Type B pancreatic cell (in vitro differentiated cells): Measurements from ENCODE around the gene KRTAP10-3. TPM values are rescaled to one million over a fixed set of nuclear protein-coding genes. Genes with fewer than 3 reads are reported as not detected.

ENCODE experiments used
- DNase-seq: peaks from one replicate; pipeline ENCODE4 v3.0.0; 2021; ENCODE audit warnings: mixed read lengths; ENCODE audit not compliant: unreplicated experiment; ENCODE audit errors: extremely low spot score
- H3K27ac Mint-ChIP-seq: 2 replicates; pipeline ENCODE4 v1.8.0; 2021; ENCODE audit warnings: mild to moderate bottlenecking, mixed read lengths
- H3K27me3 Mint-ChIP-seq: 2 replicates; pipeline ENCODE4 v1.8.0; 2021; ENCODE audit warnings: mixed read lengths
- H3K36me3 Mint-ChIP-seq: 2 replicates; pipeline ENCODE4 v1.8.0; 2021; ENCODE audit warnings: mixed read lengths
- H3K4me1 Mint-ChIP-seq: one replicate; pipeline ENCODE4 v1.8.0; 2021; ENCODE audit warnings: mixed read lengths; ENCODE audit not compliant: unreplicated experiment
- H3K4me3 Mint-ChIP-seq: 2 replicates; pipeline ENCODE4 v1.8.0; 2021; ENCODE audit warnings: mild to moderate bottlenecking, mixed read lengths
- H3K9me3 Mint-ChIP-seq: 2 replicates; pipeline ENCODE4 v1.8.0; 2021; ENCODE audit warnings: mixed read lengths
- total RNA-seq: library from RNA; stranded (reverse); gene quantifications from 2 replicates; pipeline ENCODE4 v1.2.1, GENCODE V29; 2021; ENCODE audit warnings: low replicate concordance
- TF ChIP-seq, protein P1 (sequence below): fragments of 200-600 bp; sonication (generic); conservative IDR thresholded peaks from 2 replicates; pipeline ENCODE4 v1.5.0; 2021; ENCODE audit warnings: antibody characterized with exemption, mild to moderate bottlenecking

Gene KRTAP10-3
- total RNA-seq, 1 donor from 2014 or later, result not detected

DNA sequence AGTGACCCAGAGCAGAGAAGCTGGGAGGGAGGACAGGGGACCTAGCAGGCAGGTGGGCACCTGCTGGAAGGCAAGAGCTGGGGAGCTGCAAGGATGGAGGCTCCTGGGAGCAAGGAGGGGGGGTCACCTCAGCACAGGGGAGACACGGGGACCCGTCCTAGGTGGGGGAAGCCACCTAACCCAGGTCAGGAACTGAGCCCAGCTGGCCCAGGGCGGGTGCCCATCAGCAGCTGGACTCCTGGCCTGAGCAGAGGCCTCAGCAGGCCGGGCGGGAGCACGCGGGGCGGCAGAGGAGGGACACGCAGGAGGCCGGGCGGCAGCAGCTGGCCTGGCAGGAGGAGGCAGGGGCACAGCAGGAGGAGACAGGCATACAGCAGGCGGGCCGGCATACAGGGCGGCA lies 19.5 kb downstream of the KRTAP10-3 start:
- Mint-ChIP-seq H3K27ac (no peak overlapping the region), H3K27me3 (no peaks in the 10 kb centered on the region), H3K36me3 (no peaks in the 10 kb centered on the region), H3K4me3 (no peak overlapping the region), H3K9me3 (no peaks in the 10 kb centered on the region), H3K4me1 (no peaks in the 10 kb centered on the region)
- TF ChIP-seq, protein P1, sequence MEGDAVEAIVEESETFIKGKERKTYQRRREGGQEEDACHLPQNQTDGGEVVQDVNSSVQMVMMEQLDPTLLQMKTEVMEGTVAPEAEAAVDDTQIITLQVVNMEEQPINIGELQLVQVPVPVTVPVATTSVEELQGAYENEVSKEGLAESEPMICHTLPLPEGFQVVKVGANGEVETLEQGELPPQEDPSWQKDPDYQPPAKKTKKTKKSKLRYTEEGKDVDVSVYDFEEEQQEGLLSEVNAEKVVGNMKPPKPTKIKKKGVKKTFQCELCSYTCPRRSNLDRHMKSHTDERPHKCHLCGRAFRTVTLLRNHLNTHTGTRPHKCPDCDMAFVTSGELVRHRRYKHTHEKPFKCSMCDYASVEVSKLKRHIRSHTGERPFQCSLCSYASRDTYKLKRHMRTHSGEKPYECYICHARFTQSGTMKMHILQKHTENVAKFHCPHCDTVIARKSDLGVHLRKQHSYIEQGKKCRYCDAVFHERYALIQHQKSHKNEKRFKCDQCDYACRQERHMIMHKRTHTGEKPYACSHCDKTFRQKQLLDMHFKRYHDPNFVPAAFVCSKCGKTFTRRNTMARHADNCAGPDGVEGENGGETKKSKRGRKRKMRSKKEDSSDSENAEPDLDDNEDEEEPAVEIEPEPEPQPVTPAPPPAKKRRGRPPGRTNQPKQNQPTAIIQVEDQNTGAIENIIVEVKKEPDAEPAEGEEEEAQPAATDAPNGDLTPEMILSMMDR, result no peak
- DNase-seq, result no peak

DNA sequence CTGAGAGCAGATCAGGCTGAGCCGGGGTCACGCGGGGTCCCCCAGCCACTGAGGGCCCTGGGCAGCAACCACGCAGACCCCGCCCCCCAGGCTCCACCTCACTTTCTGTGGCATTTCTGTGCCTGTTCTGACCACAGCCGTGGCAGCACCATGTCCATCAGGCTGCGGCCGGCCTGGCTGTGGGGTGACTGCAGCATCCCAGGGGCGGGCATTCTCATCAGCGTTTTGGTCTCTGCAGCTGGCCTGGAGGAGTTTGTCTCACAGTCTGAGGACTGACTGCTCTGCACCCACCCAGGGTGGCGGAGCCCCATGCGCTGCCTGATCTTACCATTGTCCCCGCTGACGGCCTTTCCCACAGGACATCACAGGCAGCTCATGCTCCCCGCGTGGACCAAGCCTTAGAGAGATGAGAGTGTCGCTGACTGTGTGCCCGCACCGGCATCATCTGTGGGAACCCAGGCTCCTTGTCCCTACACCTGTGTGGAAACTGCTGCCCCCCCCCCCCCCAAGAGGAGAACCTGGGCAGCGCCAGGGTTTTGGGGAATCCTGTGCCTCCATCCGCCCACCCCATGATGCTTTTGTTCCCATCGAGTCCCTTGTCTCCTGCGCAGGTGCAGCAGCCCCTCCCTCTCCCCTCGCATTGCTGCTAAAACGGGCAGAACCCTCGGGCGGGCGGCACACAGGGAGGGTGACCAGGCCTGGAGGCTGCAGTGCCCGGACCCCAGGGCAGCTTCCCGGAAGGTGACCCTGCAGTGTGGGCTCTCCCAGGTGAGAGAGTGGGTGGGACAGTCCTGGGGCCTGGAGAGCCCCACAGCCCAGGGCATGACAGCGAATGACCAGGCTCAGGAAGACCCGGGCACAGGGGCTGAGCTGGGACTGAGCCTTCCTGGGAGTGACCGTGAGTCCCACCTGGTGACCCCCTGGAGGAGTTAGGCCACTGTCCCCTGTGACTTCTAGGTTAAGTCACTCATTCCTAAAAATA lies 20.4 kb downstream of the KRTAP10-3 start:
- DNase-seq, result no peak
- Mint-ChIP-seq H3K36me3 (no peaks in the 10 kb centered on the region), H3K9me3 (no peaks in the 10 kb centered on the region), H3K4me3 (no peak overlapping the region), H3K27me3 (no peaks in the 10 kb centered on the region), H3K4me1 (no peaks in the 10 kb centered on the region), H3K27ac (no peak overlapping the region)
- TF ChIP-seq, protein P1, result no peak

DNA sequence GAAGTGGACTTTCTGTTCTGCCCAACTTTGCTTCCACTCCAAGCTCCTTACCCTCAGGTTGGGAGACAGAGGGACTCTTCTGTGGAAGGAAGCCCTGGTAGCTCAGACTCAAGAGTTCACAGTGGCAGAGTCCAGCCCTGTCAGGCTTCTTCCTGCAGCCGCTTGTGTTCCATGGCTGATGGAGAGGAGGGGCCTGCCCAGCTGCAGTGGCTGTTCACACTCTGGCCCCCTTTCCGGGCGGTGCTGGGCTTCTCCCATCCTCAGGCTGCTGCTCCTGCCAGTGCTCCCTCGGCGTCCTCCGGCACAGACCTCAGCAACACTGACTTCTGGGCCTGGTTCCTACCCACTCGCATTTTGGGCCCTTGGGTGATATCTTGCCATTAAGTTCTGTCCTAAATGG lies 22.6 kb downstream of the KRTAP10-3 start:
- no peak overlapping the region for H3K4me3 Mint-ChIP-seq
- TF ChIP-seq, protein P1, result no peak

DNA sequence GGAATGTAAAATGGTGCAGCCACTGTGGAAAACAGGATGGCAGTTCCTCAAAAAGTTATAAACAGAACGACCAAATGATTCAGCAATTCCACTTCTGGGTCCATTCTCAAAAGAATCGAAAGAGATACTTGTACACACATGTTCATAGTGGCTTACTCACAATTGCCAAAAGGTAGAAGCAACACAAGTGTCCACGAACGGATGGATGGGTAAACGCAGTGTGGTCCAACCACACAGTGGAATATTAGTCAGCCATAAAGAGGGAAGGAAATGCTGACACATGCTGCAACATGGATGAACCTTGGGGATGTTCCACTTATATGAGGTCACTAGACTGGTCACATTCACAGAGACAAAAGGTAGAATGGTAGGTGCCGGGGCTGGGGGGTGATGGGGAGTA lies 23.9 kb downstream of the KRTAP10-3 start:
- no peaks in the 10 kb centered on the region for H3K27me3 Mint-ChIP-seq
- H3K4me3 Mint-ChIP-seq, result no peak overlapping the region
- TF ChIP-seq, protein P1, result no peak
- no peaks in the 10 kb centered on the region for H3K9me3 Mint-ChIP-seq
- H3K27ac Mint-ChIP-seq, result no peak overlapping the region
- H3K36me3 Mint-ChIP-seq, result no peaks in the 10 kb centered on the region
- H3K4me1 Mint-ChIP-seq, result no peaks in the 10 kb centered on the region
- DNase-seq, result peak; percentile 31

More for the DNA sequence above, 22.6 kb downstream of the KRTAP10-3 start:
- H3K9me3 Mint-ChIP-seq, result no peaks in the 10 kb centered on the region
- peak; percentile 63 for DNase-seq
- no peaks in the 10 kb centered on the region for H3K27me3 Mint-ChIP-seq
- no peaks in the 10 kb centered on the region for H3K4me1 Mint-ChIP-seq
- H3K36me3 Mint-ChIP-seq, result no peaks in the 10 kb centered on the region
- no peak overlapping the region for H3K27ac Mint-ChIP-seq

DNA sequence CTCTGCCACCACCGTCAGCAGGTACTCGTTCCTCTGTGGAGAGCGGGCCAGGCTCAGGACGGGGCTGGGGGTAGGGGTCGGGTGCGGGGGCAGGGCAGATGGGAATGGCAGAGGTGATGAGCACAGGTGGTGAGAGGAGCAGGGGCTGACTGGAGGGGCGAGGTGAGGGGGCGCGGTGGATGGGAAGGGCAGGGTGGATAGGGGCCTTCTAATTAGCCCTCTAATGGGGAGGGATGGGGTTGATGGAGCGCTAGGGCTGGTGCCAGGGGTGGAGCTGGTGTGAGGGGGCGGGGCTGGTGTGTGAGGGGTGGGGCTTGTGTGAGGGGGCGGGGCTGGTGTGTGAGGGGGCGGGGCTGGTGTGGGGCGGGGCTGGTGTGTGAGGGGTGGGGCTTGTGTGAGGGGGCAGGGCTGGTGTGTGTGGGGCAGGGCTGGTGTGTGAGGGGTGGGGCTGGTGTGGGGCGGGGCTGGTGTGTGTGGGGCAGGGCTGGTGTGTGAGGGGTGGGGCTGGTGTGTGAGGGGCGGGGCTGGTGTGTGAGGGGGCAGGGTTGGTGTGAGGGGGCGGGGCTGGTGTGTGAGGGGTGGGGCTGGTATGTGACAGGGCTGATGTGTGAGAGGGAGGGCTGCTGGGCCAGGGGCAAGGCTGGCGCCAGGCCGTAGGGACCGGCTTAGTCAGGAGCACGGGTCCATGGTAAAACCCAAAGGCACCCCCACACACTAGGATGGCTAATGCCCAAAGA lies 24.5 kb downstream of the KRTAP10-3 start:
- Mint-ChIP-seq H3K9me3 (no peaks in the 10 kb centered on the region), H3K36me3 (no peaks in the 10 kb centered on the region), H3K4me3 (no peak overlapping the region), H3K27me3 (no peaks in the 10 kb centered on the region), H3K4me1 (no peaks in the 10 kb centered on the region), H3K27ac (no peak overlapping the region)
- DNase-seq, result peak; percentile 27
- TF ChIP-seq, protein P1, result no peak
